ENCODE results near the gene TIMELESS.

The TIMELESS gene

DNA sequence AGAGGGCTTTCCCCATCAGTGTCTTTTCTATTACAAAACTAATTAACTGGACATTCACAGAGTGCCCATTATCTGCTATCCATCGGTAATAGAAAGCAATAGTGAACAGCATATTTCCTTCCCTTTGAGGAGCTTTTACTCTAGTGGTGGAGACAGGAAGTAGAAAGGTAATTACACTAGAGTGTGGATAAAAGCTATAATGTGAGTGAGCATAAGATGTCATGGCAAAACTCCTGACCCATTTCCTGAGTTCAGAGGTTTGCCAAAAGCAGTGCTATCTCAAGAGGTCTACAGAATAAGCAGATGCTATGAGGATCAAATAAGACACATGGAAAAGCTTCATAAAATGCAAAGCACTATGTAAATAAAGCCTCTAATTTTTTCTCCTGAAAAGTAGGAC is 24.0 kb downstream of the TIMELESS start:
- no peak overlapping the region for H4K8ac ChIP-seq (ENCODE audit: low read depth, low read length)
- H2AFZ ChIP-seq (ENCODE audit: low read length): no peak overlapping the region
- no peaks in the 10 kb centered on the region for H3K9me3 ChIP-seq (replicated peaks in 1 of 2; ENCODE audit: control insufficient read depth in 2 of 2, insufficient read depth in 1 of 2, low read depth in 1 of 2, low read length in 2 of 2)
- no peaks in the 10 kb centered on the region for H3K79me1 ChIP-seq (ENCODE audit: low read depth, low read length)
- no peak for DNase-seq (ENCODE audit: low spot score)
- H2BK5ac ChIP-seq (ENCODE audit: low read length): no peak overlapping the region
- no peak overlapping the region for H3K18ac ChIP-seq (ENCODE audit: low read length)
- no peaks in the 10 kb centered on the region for H3K4me1 ChIP-seq (ENCODE audit: control insufficient read depth in 2 of 2, insufficient read depth in 1 of 2, low read depth in 1 of 2, low read length in 2 of 2)
- no peaks in the 10 kb centered on the region for H3K27me3 ChIP-seq (ENCODE audit: control insufficient read depth in 3 of 3, insufficient read depth in 3 of 3, low read depth in 1 of 3, low read length in 3 of 3)
- H3K4me2 ChIP-seq (ENCODE audit: insufficient read depth, low read length, poor library complexity, severe bottlenecking): no peak overlapping the region
- H2BK120ac ChIP-seq (ENCODE audit: low read depth, low read length): no peak overlapping the region
- H3K9ac ChIP-seq (ENCODE audit: low read depth, low read length, poor library complexity): no peak overlapping the region
- no peak overlapping the region for H2AK5ac ChIP-seq (ENCODE audit: low read depth, low read length)
- H3K4ac ChIP-seq (ENCODE audit: low read length): no peak overlapping the region
- no peak overlapping the region for H2BK12ac ChIP-seq (ENCODE audit: low read length)
- no peak overlapping the region for H3K4me3 ChIP-seq (ENCODE audit: low read length in 2 of 2)
- WGBS, 2 donors (ENCODE audit: extremely low coverage in 2 of 2, insufficient read length in 2 of 2, insufficient replicate concordance in 1 of 2): no CpG with 5 or more reads among the region's 1 CpG
- H3K14ac ChIP-seq (ENCODE audit: low read length): no peak overlapping the region
- no peak overlapping the region for H3K23ac ChIP-seq (ENCODE audit: low read depth, low read length, poor library complexity)
- no peak overlapping the region for H2BK15ac ChIP-seq (ENCODE audit: low read length)
- H3K27ac ChIP-seq (replicated peaks; ENCODE audit: low read length): no peak overlapping the region
- peaks cover 63 to 95% of the 10 kb centered on the region in 2 donors for H3K36me3 ChIP-seq (replicated peaks in 1 of 2; ENCODE audit: control insufficient read depth in 2 of 2, insufficient read depth in 2 of 2, low read length in 2 of 2)
- H4K91ac ChIP-seq (ENCODE audit: low read depth, low read length, poor library complexity): no peak overlapping the region

DNA sequence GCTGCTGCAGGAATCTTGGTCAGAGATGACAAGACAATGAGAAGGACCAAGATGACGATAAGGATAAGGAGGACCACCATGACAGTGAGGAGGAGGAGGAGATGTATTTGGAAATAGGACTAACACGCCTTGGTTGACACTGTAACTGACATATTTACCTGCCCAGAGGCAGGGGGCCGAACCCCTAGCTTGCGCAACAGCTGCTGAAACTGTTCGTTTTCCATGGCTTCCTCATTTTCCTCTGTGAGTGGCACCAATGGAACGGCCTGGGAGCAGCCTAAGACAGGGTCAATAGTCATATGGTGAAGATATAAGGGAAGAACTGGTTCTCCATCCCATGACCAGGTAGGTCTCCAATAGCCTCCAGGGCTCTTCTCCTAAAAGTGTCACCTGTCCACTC is 28.8 kb downstream of the TIMELESS start:
- H2AK5ac ChIP-seq (ENCODE audit: low read depth, low read length): no peak overlapping the region
- no peak overlapping the region for H2AFZ ChIP-seq (ENCODE audit: low read length)
- no peaks in the 10 kb centered on the region for H3K9me3 ChIP-seq (replicated peaks in 1 of 2; ENCODE audit: control insufficient read depth in 2 of 2, insufficient read depth in 1 of 2, low read depth in 1 of 2, low read length in 2 of 2)
- no peak overlapping the region for H3K23ac ChIP-seq (ENCODE audit: low read depth, low read length, poor library complexity)
- no peak overlapping the region for H3K4me2 ChIP-seq (ENCODE audit: insufficient read depth, low read length, poor library complexity, severe bottlenecking)
- H2BK15ac ChIP-seq (ENCODE audit: low read length): no peak overlapping the region
- H3K4me1 ChIP-seq (ENCODE audit: control insufficient read depth in 2 of 2, insufficient read depth in 1 of 2, low read depth in 1 of 2, low read length in 2 of 2): no peaks in the 10 kb centered on the region
- no CpG with 5 or more reads among the region's 6 CpGs for WGBS, 2 donors (ENCODE audit: extremely low coverage in 2 of 2, insufficient read length in 2 of 2, insufficient replicate concordance in 1 of 2)
- no peak overlapping the region for H3K9ac ChIP-seq (ENCODE audit: low read depth, low read length, poor library complexity)
- no peaks in the 10 kb centered on the region for H3K27me3 ChIP-seq (ENCODE audit: control insufficient read depth in 3 of 3, insufficient read depth in 3 of 3, low read depth in 1 of 3, low read length in 3 of 3)
- H3K14ac ChIP-seq (ENCODE audit: low read length): no peak overlapping the region
- H2BK120ac ChIP-seq (ENCODE audit: low read depth, low read length): no peak overlapping the region
- no peak overlapping the region for H4K8ac ChIP-seq (ENCODE audit: low read depth, low read length)
- no peak overlapping the region for H4K91ac ChIP-seq (ENCODE audit: low read depth, low read length, poor library complexity)
- no peak overlapping the region for H3K27ac ChIP-seq (replicated peaks; ENCODE audit: low read length)
- no peaks in the 10 kb centered on the region for H3K79me1 ChIP-seq (ENCODE audit: low read depth, low read length)
- no peak overlapping the region for H3K4ac ChIP-seq (ENCODE audit: low read length)
- no peak overlapping the region for H2BK5ac ChIP-seq (ENCODE audit: low read length)
- H3K4me3 ChIP-seq (ENCODE audit: low read length in 2 of 2): no peak overlapping the region
- no peak for DNase-seq (ENCODE audit: low spot score)
- H3K18ac ChIP-seq (ENCODE audit: low read length): no peak overlapping the region
- no peak overlapping the region for H2BK12ac ChIP-seq (ENCODE audit: low read length)
- peaks cover 59 to 98% of the 10 kb centered on the region in 2 donors for H3K36me3 ChIP-seq (replicated peaks in 1 of 2; ENCODE audit: control insufficient read depth in 2 of 2, insufficient read depth in 2 of 2, low read length in 2 of 2)

DNA sequence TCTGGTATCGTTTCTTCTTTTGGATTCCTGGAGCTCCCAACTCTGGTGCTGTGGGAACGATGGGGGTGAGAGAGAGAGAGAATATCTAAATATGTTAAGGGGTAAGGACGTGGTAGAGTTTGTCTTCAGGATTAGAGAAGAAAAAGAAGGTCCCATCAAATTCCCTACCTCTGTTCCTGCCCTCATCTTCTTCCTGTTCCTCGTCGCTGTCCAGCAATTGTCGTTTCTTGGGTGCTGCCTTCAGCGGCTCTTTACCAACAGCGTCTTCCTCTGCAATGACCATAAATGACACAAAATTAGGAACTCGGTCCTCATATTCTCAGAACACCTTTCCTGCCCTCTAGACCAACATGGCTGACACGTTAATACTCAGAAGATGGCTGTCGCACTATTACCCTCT is 31.5 kb downstream of the TIMELESS start:
- Histone ChIP-seq H3K4me3 (ENCODE audit: low read length in 2 of 2) (no peak overlapping the region), H2BK120ac (ENCODE audit: low read depth, low read length) (no peak overlapping the region), H4K91ac (ENCODE audit: low read depth, low read length, poor library complexity) (no peak overlapping the region), H2AFZ (ENCODE audit: low read length) (no peak overlapping the region), H3K9ac (ENCODE audit: low read depth, low read length, poor library complexity) (no peak overlapping the region), H3K4me2 (ENCODE audit: insufficient read depth, low read length, poor library complexity, severe bottlenecking) (no peak overlapping the region), H4K8ac (ENCODE audit: low read depth, low read length) (no peak overlapping the region), H3K14ac (ENCODE audit: low read length) (no peak overlapping the region), H2BK15ac (ENCODE audit: low read length) (no peak overlapping the region), H3K9me3 (replicated peaks in 1 of 2; ENCODE audit: control insufficient read depth in 2 of 2, insufficient read depth in 1 of 2, low read depth in 1 of 2, low read length in 2 of 2) (no peaks in the 10 kb centered on the region), H3K23ac (ENCODE audit: low read depth, low read length, poor library complexity) (no peak overlapping the region), H2BK5ac (ENCODE audit: low read length) (no peak overlapping the region), H3K36me3 (replicated peaks in 1 of 2; ENCODE audit: control insufficient read depth in 2 of 2, insufficient read depth in 2 of 2, low read length in 2 of 2) (peaks cover 44 to 97% of the 10 kb centered on the region in 2 donors), H3K27me3 (ENCODE audit: control insufficient read depth in 3 of 3, insufficient read depth in 3 of 3, low read depth in 1 of 3, low read length in 3 of 3) (no peaks in the 10 kb centered on the region), H3K18ac (ENCODE audit: low read length) (no peak overlapping the region), H3K4me1 (ENCODE audit: control insufficient read depth in 2 of 2, insufficient read depth in 1 of 2, low read depth in 1 of 2, low read length in 2 of 2) (no peaks in the 10 kb centered on the region), H3K27ac (replicated peaks; ENCODE audit: low read length) (no peak overlapping the region), H2BK12ac (ENCODE audit: low read length) (no peak overlapping the region), H2AK5ac (ENCODE audit: low read depth, low read length) (no peak overlapping the region), H3K79me1 (ENCODE audit: low read depth, low read length) (no peaks in the 10 kb centered on the region), H3K4ac (ENCODE audit: low read length) (no peak overlapping the region)
- no CpG with 5 or more reads among the region's 11 CpGs for WGBS, 2 donors (ENCODE audit: extremely low coverage in 2 of 2, insufficient read length in 2 of 2, insufficient replicate concordance in 1 of 2)
- no peak for DNase-seq (ENCODE audit: low spot score)

- H2AK5ac ChIP-seq (ENCODE audit: low read depth, low read length): no peak overlapping the region
- no peak overlapping the region for H3K27ac ChIP-seq (replicated peaks; ENCODE audit: low read length)
Measured at GRCh38 chr12:56414401-56414800, 34.8 kb downstream of the TIMELESS start.

More at GRCh38 chr12:56414401-56414800, 34.8 kb downstream of the TIMELESS start:
- no peak overlapping the region for H4K8ac ChIP-seq (ENCODE audit: low read depth, low read length)
- H3K4ac ChIP-seq (ENCODE audit: low read length): no peak overlapping the region
- no peak overlapping the region for H2BK15ac ChIP-seq (ENCODE audit: low read length)
- H3K18ac ChIP-seq (ENCODE audit: low read length): no peak overlapping the region
- no peak overlapping the region for H3K23ac ChIP-seq (ENCODE audit: low read depth, low read length, poor library complexity)
- no CpG with 5 or more reads among the region's 3 CpGs for WGBS, 2 donors (ENCODE audit: extremely low coverage in 2 of 2, insufficient read length in 2 of 2, insufficient replicate concordance in 1 of 2)
- no peak overlapping the region for H4K91ac ChIP-seq (ENCODE audit: low read depth, low read length, poor library complexity)
- no peaks in the 10 kb centered on the region for H3K27me3 ChIP-seq (ENCODE audit: control insufficient read depth in 3 of 3, insufficient read depth in 3 of 3, low read depth in 1 of 3, low read length in 3 of 3)
- H3K9me3 ChIP-seq (replicated peaks in 1 of 2; ENCODE audit: control insufficient read depth in 2 of 2, insufficient read depth in 1 of 2, low read depth in 1 of 2, low read length in 2 of 2): peaks cover 0 to 2% of the 10 kb centered on the region in 2 donors
- H3K9ac ChIP-seq (ENCODE audit: low read depth, low read length, poor library complexity): no peak overlapping the region
- H3K36me3 ChIP-seq (replicated peaks in 1 of 2; ENCODE audit: control insufficient read depth in 2 of 2, insufficient read depth in 2 of 2, low read length in 2 of 2): peaks cover 23 to 72% of the 10 kb centered on the region in 2 donors
- no peak overlapping the region for H3K14ac ChIP-seq (ENCODE audit: low read length)
- no peak overlapping the region for H3K4me3 ChIP-seq (ENCODE audit: low read length in 2 of 2)
- no peak overlapping the region for H2BK12ac ChIP-seq (ENCODE audit: low read length)
- no peak overlapping the region for H2BK120ac ChIP-seq (ENCODE audit: low read depth, low read length)
- no peak overlapping the region for H2BK5ac ChIP-seq (ENCODE audit: low read length)
- H3K4me2 ChIP-seq (ENCODE audit: insufficient read depth, low read length, poor library complexity, severe bottlenecking): no peak overlapping the region
- no peaks in the 10 kb centered on the region for H3K4me1 ChIP-seq (ENCODE audit: control insufficient read depth in 2 of 2, insufficient read depth in 1 of 2, low read depth in 1 of 2, low read length in 2 of 2)
- no peak for DNase-seq (ENCODE audit: low spot score)
- H2AFZ ChIP-seq (ENCODE audit: low read length): no peak overlapping the region
- H3K79me1 ChIP-seq (ENCODE audit: low read depth, low read length): no peaks in the 10 kb centered on the region

All from neuronal stem cell (in vitro differentiated cells).